H9 (cell line): ENCODE data around the gene SEL1L2. TPM values are rescaled to one million over a fixed set of nuclear protein-coding genes. Genes with fewer than 3 reads are reported as not detected.

Source experiments
- DNase-seq: peaks from one replicate; pipeline ENCODE4 v3.0.0-alpha.2; 2017
- H2AFZ ChIP-seq: one replicate; pipeline ENCODE4 v1.6.1; 2013; ENCODE audit warnings: mild to moderate bottlenecking, low read length, control low read depth, moderate library complexity
- H2AK5ac ChIP-seq: 2 replicates; pipeline ENCODE4 v1.6.1; 2013; ENCODE audit warnings: low read length, control low read depth, mixed read lengths; ENCODE audit not compliant: insufficient read length
- H2BK120ac ChIP-seq: one replicate; pipeline ENCODE4 v1.6.1; 2013; ENCODE audit warnings: low read depth, mild to moderate bottlenecking, low read length, control low read depth, inconsistent platforms; ENCODE audit not compliant: poor library complexity, severe bottlenecking
- H2BK12ac ChIP-seq: 2 replicates; pipeline ENCODE4 v1.6.1; 2013; ENCODE audit warnings: low read length, control low read depth, mixed read lengths, low read depth; ENCODE audit not compliant: insufficient read length
- H2BK15ac ChIP-seq: 2 replicates; pipeline ENCODE4 v1.6.1; 2013; ENCODE audit warnings: low read depth, low read length, control low read depth
- H2BK20ac ChIP-seq: one replicate; pipeline ENCODE4 v1.6.1; 2013; ENCODE audit warnings: low read depth, mild to moderate bottlenecking, low read length, control low read depth, inconsistent platforms; ENCODE audit not compliant: poor library complexity, severe bottlenecking
- H2BK5ac ChIP-seq: 2 replicates; pipeline ENCODE4 v1.6.1; 2013; ENCODE audit warnings: low read length, control low read depth, mixed read lengths; ENCODE audit not compliant: insufficient read length
- H3K14ac ChIP-seq: 2 replicates; pipeline ENCODE4 v1.6.1; 2013; ENCODE audit warnings: low read length, control low read depth; ENCODE audit not compliant: insufficient read depth
- H3K18ac ChIP-seq: 2 replicates; pipeline ENCODE4 v1.6.1; 2013; ENCODE audit warnings: low read depth, mild to moderate bottlenecking, mixed read lengths, low read length, control low read depth; ENCODE audit not compliant: insufficient read length
- H3K23ac ChIP-seq: 2 replicates; pipeline ENCODE4 v1.6.1; 2013; ENCODE audit warnings: low read length, control low read depth, mixed read lengths, low read depth; ENCODE audit not compliant: insufficient read length
- H3K23me2 ChIP-seq: 2 replicates; pipeline ENCODE4 v1.6.1; 2013; ENCODE audit warnings: low read depth, mild to moderate bottlenecking, mixed read lengths, low read length, control low read depth; ENCODE audit not compliant: insufficient read length, poor library complexity, severe bottlenecking
- H3K27ac ChIP-seq: 2 replicates; pipeline ENCODE4 v1.5.1; 2013; ENCODE audit warnings: low read length, control low read depth, mixed read lengths, low read depth; ENCODE audit not compliant: insufficient read length
- H3K27me3 ChIP-seq: 2 replicates; pipeline ENCODE4 v1.6.1; 2013; ENCODE audit warnings: low read length, control low read depth, inconsistent platforms; ENCODE audit not compliant: insufficient read depth
- H3K4ac ChIP-seq: 2 replicates; pipeline ENCODE4 v1.6.1; 2013; ENCODE audit warnings: low read depth, mild to moderate bottlenecking, control low read depth, inconsistent platforms, low read length, moderate library complexity
- H3K4me1 ChIP-seq: 2 replicates; pipeline ENCODE4 v1.6.1; 2013; ENCODE audit warnings: low read length, control low read depth, inconsistent platforms; ENCODE audit not compliant: insufficient read depth
- H3K4me2 ChIP-seq: 2 replicates; pipeline ENCODE4 v1.6.1; 2013; ENCODE audit warnings: low read length, control low read depth, mixed read lengths; ENCODE audit not compliant: insufficient read length, insufficient read depth
- H3K56ac ChIP-seq: 2 replicates; pipeline ENCODE4 v1.6.1; 2013; ENCODE audit warnings: low read depth, mild to moderate bottlenecking, mixed read lengths, low read length, control low read depth; ENCODE audit not compliant: insufficient read length
- H3K79me1 ChIP-seq: 2 replicates; pipeline ENCODE4 v1.6.1; 2013; ENCODE audit warnings: low read depth, mild to moderate bottlenecking, moderate library complexity, low read length, control low read depth, inconsistent platforms; ENCODE audit not compliant: insufficient read depth, poor library complexity, severe bottlenecking
- H3K79me2 ChIP-seq: 2 replicates; pipeline ENCODE4 v1.6.1; 2013; ENCODE audit warnings: low read length, control low read depth, inconsistent platforms; ENCODE audit not compliant: insufficient read depth
- H3K9ac ChIP-seq: 2 replicates; pipeline ENCODE4 v1.6.1; 2013; ENCODE audit warnings: low read length, control low read depth, mixed read lengths; ENCODE audit not compliant: insufficient read length; ENCODE audit errors: extremely low read depth
- H3K9me3 ChIP-seq: one replicate; pipeline ENCODE4 v1.6.1; 2013; ENCODE audit warnings: low read depth, low read length, inconsistent platforms; ENCODE audit not compliant: control insufficient read depth
- H3T11ph ChIP-seq: one replicate; pipeline ENCODE4 v1.6.1; 2013; ENCODE audit warnings: mild to moderate bottlenecking, low read length, control low read depth, inconsistent platforms
- H4K20me1 ChIP-seq: one replicate; pipeline ENCODE4 v1.6.1; 2013; ENCODE audit not compliant: control insufficient read depth, insufficient read length, insufficient read depth
- H4K5ac ChIP-seq: 2 replicates; pipeline ENCODE4 v1.6.1; 2013; ENCODE audit warnings: low read depth, mild to moderate bottlenecking, mixed read lengths, low read length, control low read depth; ENCODE audit not compliant: insufficient read length
- H4K8ac ChIP-seq: replicated peaks from 2 replicates; pipeline ENCODE4 v1.6.1; 2013; ENCODE audit warnings: low read length, control low read depth, mixed read lengths, low read depth; ENCODE audit not compliant: insufficient read length
- H4K91ac ChIP-seq: 2 replicates; pipeline ENCODE4 v1.6.1; 2013; ENCODE audit warnings: low read depth, mild to moderate bottlenecking, moderate library complexity, mixed read lengths, low read length, control low read depth; ENCODE audit not compliant: insufficient read length
- H3K27ac Mint-ChIP-seq, 3 experiments: 2 replicates in 2 of 3; 3 replicates in 1 of 3; pipeline ENCODE4 v1.8.0; 2020 to 2021; ENCODE audit warnings: mixed read lengths in 3 of 3, mild to moderate bottlenecking in 1 of 3, moderate library complexity in 1 of 3
- H3K27me3 Mint-ChIP-seq: 2 replicates; pipeline ENCODE4 v1.8.0; 2021; ENCODE audit warnings: low read depth, mild to moderate bottlenecking, moderate library complexity, mixed read lengths
- H3K36me3 Mint-ChIP-seq, 3 experiments: 2 replicates in 2 of 3; 3 replicates in 1 of 3; pipeline ENCODE4 v1.8.0; 2020 to 2021; ENCODE audit warnings: low read depth in 3 of 3, mixed read lengths in 3 of 3; ENCODE audit not compliant: insufficient read depth in 1 of 3
- H3K4me1 Mint-ChIP-seq, 2 experiments: 2 replicates each; pipeline ENCODE4 v1.8.0; 2020; ENCODE audit warnings: mixed read lengths in 2 of 2
- H3K4me3 Mint-ChIP-seq, 2 experiments: 2 replicates in 1 of 2; 3 replicates in 1 of 2; pipeline ENCODE4 v1.8.0; 2020 to 2021; ENCODE audit warnings: mild to moderate bottlenecking in 2 of 2, mixed read lengths in 2 of 2, moderate library complexity in 1 of 2
- H3K9me3 Mint-ChIP-seq, 2 experiments: 2 replicates in 1 of 2; 3 replicates in 1 of 2; pipeline ENCODE4 v1.8.0; 2020; ENCODE audit warnings: mild to moderate bottlenecking in 2 of 2, mixed read lengths in 2 of 2, moderate library complexity in 1 of 2
- CTCF ChIP-seq: fragments of 200-600 bp; sonication (generic); conservative IDR thresholded peaks from 3 replicates; pipeline ENCODE4 v1.8.0; 2021; ENCODE audit warnings: antibody characterized with exemption, mild to moderate bottlenecking
- WGBS: extraction: QIAGEN DNeasy Blood & Tissue Kit; methylation state at CpG from one replicate; pipeline ENCODE4 v1.1.7; 2013; ENCODE audit warnings: missing lambda C conversion rate, low lambda C conversion rate, mixed read lengths; ENCODE audit not compliant: insufficient read length; ENCODE audit errors: extremely low coverage; 5-methylcytosine and 5-hydroxymethylcytosine counted together
- total RNA-seq: library from RNA; stranded (reverse); gene quantifications from 2 replicates; pipeline ENCODE4 v1.2.1, GENCODE V29; 2021

Gene SEL1L2
- total RNA-seq, 1 experiment from 2014 or later: not detected

GRCh38 chr20:13839421-13840092 is 150.9 kb downstream of the SEL1L2 start:
- no peak overlapping the region for H3K4ac ChIP-seq
- no peak overlapping the region for H2BK120ac ChIP-seq
- H2AK5ac ChIP-seq: no peak overlapping the region
- no peak overlapping the region for H3K4me2 ChIP-seq
- no peak overlapping the region for H3K27ac ChIP-seq
- H3K4me1 ChIP-seq: no peaks in the 10 kb centered on the region
- Mint-ChIP-seq H3K36me3 (no peaks in the 10 kb centered on the region), H3K9me3 (no peaks in the 10 kb centered on the region), H3K27me3 (no peaks in the 10 kb centered on the region; the same call in none of the 2 replicates), H3K4me3 (no peak overlapping the region), H3K27ac (no peak overlapping the region; a peak in 2 of 7 replicates), H3K4me1 (0 out of 4 replicates have a peak, but pooled peaks cover 2 to 4% of the 10 kb centered on the region in 2 experiments)
- no CpG with 5 or more reads among the region's 4 CpGs for whole genome bisulfite sequencing
- H3K79me1 ChIP-seq: no peaks in the 10 kb centered on the region
- H3K9ac ChIP-seq: no peak overlapping the region
- H3K23me2 ChIP-seq: no peaks in the 10 kb centered on the region
- no peak overlapping the region for H3K14ac ChIP-seq
- no peak overlapping the region for H2BK12ac ChIP-seq
- H4K20me1 ChIP-seq: no peaks in the 10 kb centered on the region
- no peak overlapping the region for H3K18ac ChIP-seq
- no peak overlapping the region for H3T11ph ChIP-seq
- no peak for DNase-seq
- no peaks in the 10 kb centered on the region for H3K9me3 ChIP-seq
- H2AFZ ChIP-seq: no peak overlapping the region
- H3K23ac ChIP-seq: no peak overlapping the region
- TF ChIP-seq CTCF: no peak
- no peak overlapping the region for H3K56ac ChIP-seq
- H4K5ac ChIP-seq: no peak overlapping the region
- no peaks in the 10 kb centered on the region for H3K79me2 ChIP-seq
- H2BK20ac ChIP-seq: no peak overlapping the region
- no peaks in the 10 kb centered on the region for H3K27me3 ChIP-seq
- H4K8ac ChIP-seq: no peak overlapping the region
- H2BK15ac ChIP-seq: no peak overlapping the region
- no peak overlapping the region for H4K91ac ChIP-seq
- H2BK5ac ChIP-seq: no peak overlapping the region
